ENCODE measurements around the gene IL19. TPM values are rescaled to one million over a fixed set of nuclear protein-coding genes. Genes with fewer than 3 reads are reported as not detected.

Gene IL19
- total RNA-seq, 6 donors from 2014 or later = not detected

DNA sequence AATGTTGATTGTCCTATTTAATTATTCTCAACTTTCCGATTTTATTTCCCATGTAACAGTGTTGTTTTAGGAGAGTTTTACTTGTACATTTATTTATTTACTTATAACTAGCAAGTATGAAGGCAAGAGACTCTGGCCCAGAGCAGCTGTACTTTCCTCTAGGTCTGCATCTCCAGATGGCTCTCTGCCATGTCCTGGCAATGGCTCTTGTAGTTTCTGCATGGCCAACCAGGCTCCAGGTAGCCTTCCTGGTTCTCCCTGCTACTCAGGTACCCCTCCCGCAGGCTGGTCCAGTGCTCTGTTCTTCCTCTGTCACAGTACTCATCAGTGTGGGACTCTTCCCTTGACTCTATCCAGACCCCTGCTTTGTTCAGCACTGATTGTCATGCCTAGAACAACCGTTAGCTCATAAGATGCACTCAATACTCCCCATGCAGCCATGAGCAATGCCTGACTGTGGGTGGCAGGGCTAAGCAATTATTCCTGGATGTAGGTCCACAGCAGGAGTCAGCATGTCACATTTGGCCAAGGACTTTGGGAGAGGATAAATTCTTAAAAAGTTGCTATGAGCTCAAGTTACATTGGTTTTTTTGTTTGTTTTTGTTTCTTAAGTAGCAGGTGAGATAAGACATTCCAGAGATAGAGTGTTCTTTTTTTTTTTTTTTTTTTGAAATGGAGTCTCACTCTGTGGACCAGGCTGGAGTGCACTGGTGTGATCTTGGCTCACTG is 84.0 kb downstream of the IL19 start:
- peak in 1 of 2 donors; percentile 51 for ATAC-seq (ENCODE audit: low FRiP score in 2 of 2)
- H3K4me3 ChIP-seq = no peak overlapping the region
- peaks cover 0 to 11% (median 1%) of the 10 kb centered on the region in 4 donors for H3K4me1 ChIP-seq
- H3K36me3 ChIP-seq = no peaks in the 10 kb centered on the region
- TF ChIP-seq, protein P1, sequence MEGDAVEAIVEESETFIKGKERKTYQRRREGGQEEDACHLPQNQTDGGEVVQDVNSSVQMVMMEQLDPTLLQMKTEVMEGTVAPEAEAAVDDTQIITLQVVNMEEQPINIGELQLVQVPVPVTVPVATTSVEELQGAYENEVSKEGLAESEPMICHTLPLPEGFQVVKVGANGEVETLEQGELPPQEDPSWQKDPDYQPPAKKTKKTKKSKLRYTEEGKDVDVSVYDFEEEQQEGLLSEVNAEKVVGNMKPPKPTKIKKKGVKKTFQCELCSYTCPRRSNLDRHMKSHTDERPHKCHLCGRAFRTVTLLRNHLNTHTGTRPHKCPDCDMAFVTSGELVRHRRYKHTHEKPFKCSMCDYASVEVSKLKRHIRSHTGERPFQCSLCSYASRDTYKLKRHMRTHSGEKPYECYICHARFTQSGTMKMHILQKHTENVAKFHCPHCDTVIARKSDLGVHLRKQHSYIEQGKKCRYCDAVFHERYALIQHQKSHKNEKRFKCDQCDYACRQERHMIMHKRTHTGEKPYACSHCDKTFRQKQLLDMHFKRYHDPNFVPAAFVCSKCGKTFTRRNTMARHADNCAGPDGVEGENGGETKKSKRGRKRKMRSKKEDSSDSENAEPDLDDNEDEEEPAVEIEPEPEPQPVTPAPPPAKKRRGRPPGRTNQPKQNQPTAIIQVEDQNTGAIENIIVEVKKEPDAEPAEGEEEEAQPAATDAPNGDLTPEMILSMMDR (IDR thresholded peaks at IDR 0.05) = no peak
- no peak for TF ChIP-seq EP300 (IDR thresholded peaks at IDR 0.05)
- TF ChIP-seq POLR2AphosphoS5 (IDR thresholded peaks at IDR 0.05) = no peak
- TF ChIP-seq POLR2A (IDR thresholded peaks at IDR 0.05) = no peak
- peaks cover 0 to 3% (median 0%) of the 10 kb centered on the region in 4 donors for H3K9me3 ChIP-seq
- WGBS, 2 donors = 81 to 85% methylated on average over 2 to 3 of the region's 3 CpGs
- no peak for DNase-seq
- no peak overlapping the region for H3K27ac ChIP-seq
- H3K27me3 ChIP-seq = no peaks in the 10 kb centered on the region

DNA sequence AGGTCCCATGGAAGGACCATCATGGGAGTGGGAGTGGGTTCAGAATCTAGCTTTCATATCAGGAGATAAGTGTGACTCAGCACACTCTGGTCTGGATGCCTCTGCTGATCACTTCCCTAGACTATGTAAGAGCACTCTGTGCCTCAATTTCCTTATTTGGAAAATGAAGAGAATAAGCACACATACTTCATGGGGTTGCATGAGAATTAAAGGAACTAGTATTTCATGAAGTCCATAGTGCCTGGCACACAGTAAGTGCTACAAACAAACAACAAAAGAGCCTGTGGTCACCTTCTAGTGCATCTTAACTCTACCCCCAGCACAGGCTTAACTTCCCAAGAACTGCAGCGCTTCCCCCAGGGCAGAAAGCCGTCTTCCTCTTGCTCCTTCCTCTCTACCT is 85.3 kb downstream of the IL19 start:
- Histone ChIP-seq H3K36me3 (no peaks in the 10 kb centered on the region), H3K4me3 (no peak overlapping the region), H3K27ac (no peak overlapping the region), H3K27me3 (no peaks in the 10 kb centered on the region), H3K4me1 (peaks cover 0 to 11% (median 1%) of the 10 kb centered on the region in 4 donors), H3K9me3 (peaks cover 0 to 3% (median 0%) of the 10 kb centered on the region in 4 donors)
- TF ChIP-seq POLR2AphosphoS5 (IDR thresholded peaks at IDR 0.05) (no peak), EP300 (IDR thresholded peaks at IDR 0.05) (no peak), POLR2A (IDR thresholded peaks at IDR 0.05) (no peak)
- TF ChIP-seq, protein P1 (IDR thresholded peaks at IDR 0.05) = no peak
- WGBS, 2 donors = 53 to 94% methylated on average over 2 of the region's 2 CpGs
- no peak for DNase-seq
- peak in 1 of 2 donors; percentile 37 for ATAC-seq (ENCODE audit: low FRiP score in 2 of 2)

DNA sequence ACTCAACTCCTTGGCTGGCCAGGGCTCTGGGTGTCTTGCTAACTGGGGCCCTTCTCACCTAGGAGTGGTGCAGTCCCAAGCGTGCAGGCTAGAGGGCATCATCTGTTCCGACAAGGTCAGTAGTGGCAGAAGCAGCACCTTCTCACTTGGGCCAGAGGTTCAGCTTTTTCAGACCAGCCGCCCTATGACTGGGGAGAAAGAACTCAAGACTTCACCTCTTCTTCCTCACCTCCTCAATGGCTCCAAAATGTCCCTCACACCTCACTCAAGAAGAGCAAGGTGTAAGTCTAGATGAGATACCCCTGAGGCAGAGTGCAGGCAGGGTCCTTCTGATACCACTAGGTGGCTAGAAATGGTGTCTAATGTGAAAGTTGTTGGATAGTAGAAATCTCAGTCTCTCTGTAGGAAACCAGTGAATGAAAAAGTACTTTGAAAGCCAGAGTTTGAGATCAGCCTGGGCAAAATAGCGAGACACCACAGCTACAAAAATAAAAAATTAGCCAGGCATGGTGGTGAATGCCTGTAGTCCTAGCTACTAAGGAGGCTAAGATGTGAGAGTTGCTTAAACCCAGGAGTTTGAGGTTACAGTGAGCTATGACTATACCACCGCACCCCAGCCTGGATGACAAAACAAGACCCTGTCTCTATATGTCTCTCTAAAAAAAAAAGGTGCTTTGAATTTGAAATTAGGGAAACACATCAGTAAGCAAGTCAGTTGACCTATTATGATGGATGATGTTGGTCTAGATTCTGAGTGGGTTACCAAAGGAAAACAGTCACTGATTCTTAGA is 86.3 kb downstream of the IL19 start:
- H3K4me3 ChIP-seq = no peak overlapping the region
- ATAC-seq (ENCODE audit: low FRiP score in 2 of 2) (no peak), DNase-seq (no peak)
- TF ChIP-seq, protein P1 (IDR thresholded peaks at IDR 0.05) = peak in 1 of 6 experiments; percentile 10
- TF ChIP-seq EP300 (IDR thresholded peaks at IDR 0.05) = no peak
- WGBS, 2 donors = 95 to 98% methylated on average over 5 of the region's 5 CpGs
- H3K27me3 ChIP-seq = no peaks in the 10 kb centered on the region
- peaks cover 0 to 11% (median 1%) of the 10 kb centered on the region in 4 donors for H3K4me1 ChIP-seq
- no peaks in the 10 kb centered on the region for H3K36me3 ChIP-seq
- peaks cover 0 to 3% (median 0%) of the 10 kb centered on the region in 4 donors for H3K9me3 ChIP-seq
- H3K27ac ChIP-seq = no peak overlapping the region

- no peak overlapping the region for H3K27ac ChIP-seq
- no peaks in the 10 kb centered on the region for H3K27me3 ChIP-seq
- DNase-seq (no peak), ATAC-seq (ENCODE audit: low FRiP score in 2 of 2) (peak in 1 of 2 donors; percentile 64)
- no peak overlapping the region for H3K4me3 ChIP-seq
- WGBS, 2 donors = 45 to 51% methylated on average over 5 of the region's 5 CpGs
- TF ChIP-seq EP300 (IDR thresholded peaks at IDR 0.05) = no peak
- TF ChIP-seq, protein P1 (IDR thresholded peaks at IDR 0.05) = no peak
- TF ChIP-seq POLR2AphosphoS5 (IDR thresholded peaks at IDR 0.05) = no peak
- TF ChIP-seq POLR2A (IDR thresholded peaks at IDR 0.05) = no peak
- H3K9me3 ChIP-seq = no peaks in the 10 kb centered on the region
- H3K36me3 ChIP-seq = no peaks in the 10 kb centered on the region
- H3K4me1 ChIP-seq = peaks cover 0 to 11% (median 1%) of the 10 kb centered on the region in 4 donors
These were observed 88.5 kb downstream of the IL19 start for GRCh38 chr1:206859082-206859521.

Measured in upper lobe of left lung (tissue), 6 donors.